HAP-1 (cell line): ENCODE measurements around the gene MAEL.

Experiments
- DNase-seq, 2 experiments: peaks; one replicate each; pipeline ENCODE4 v3.0.0-alpha.2; 2016 to 2020; ENCODE audit warnings: low spot score in 2 of 2
- H3K27me3 ChIP-seq: fragments of 250-450 bp; sonication (Bioruptor Pico); 2 replicates; pipeline ENCODE4 v1.5.1; 2020; ENCODE audit warnings: low read depth, mild to moderate bottlenecking, moderate library complexity
- H3K36me3 ChIP-seq: fragments of 250-450 bp; sonication (Bioruptor Pico); replicated peaks from 2 replicates; pipeline ENCODE4 v1.5.1; 2020; ENCODE audit warnings: mild to moderate bottlenecking
- H3K4me1 ChIP-seq: fragments of 250-450 bp; sonication (Bioruptor Pico); 2 replicates; pipeline ENCODE4 v1.5.1; 2020; ENCODE audit warnings: mild to moderate bottlenecking
- H3K4me3 ChIP-seq: fragments of 250-450 bp; sonication (Bioruptor Pico); 2 replicates; pipeline ENCODE4 v1.5.1; 2020; ENCODE audit warnings: mild to moderate bottlenecking, moderate library complexity
- H3K9me3 ChIP-seq: fragments of 250-450 bp; sonication (Bioruptor Pico); 2 replicates; pipeline ENCODE4 v1.5.1; 2020; ENCODE audit warnings: mild to moderate bottlenecking, moderate library complexity
- in situ Hi-C: fragments of 300-500 bp; cut with MboI; formaldehyde crosslinking; loops from 3 replicates; pipeline ENCODE4 v1.14.3; 2020; ENCODE audit warnings: low sequenced_read_pairs, inconsistent platforms, mixed read lengths

MAEL gene

DNA sequence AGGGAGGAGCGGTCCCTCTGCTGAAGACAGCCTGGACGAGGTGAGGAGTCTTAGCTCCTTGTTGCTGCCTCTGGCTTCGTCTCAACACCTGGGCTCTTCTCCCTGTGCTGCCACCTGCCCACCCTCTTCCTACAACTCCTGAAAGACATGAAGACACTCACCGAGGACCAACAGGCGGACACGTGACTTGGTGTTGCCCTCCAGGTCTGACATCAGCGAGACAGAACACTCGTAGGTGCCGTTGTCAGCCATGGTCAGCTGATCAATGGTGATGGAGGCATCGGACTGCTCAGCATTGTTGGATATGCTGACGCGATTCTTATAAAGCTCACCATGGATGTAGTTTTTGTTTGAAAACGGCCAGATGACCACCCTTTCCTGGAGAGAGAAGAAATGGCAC, 79.7 kb downstream of the MAEL start:
- Histone ChIP-seq H3K4me3 (no peak overlapping the region), H3K36me3 (no peaks in the 10 kb centered on the region), H3K4me1 (no peaks in the 10 kb centered on the region), H3K27me3 (peaks cover 9% of the 10 kb centered on the region), H3K9me3 (no peaks in the 10 kb centered on the region; the same call in 1 of the 2 replicates)
- in situ Hi-C loops = loop anchor here (5.0 to 10.0 kb wide), 3 partner anchors 374 to 616 kb away; no protein-coding TSS in a partner anchor
- DNase-seq = no peak

DNA sequence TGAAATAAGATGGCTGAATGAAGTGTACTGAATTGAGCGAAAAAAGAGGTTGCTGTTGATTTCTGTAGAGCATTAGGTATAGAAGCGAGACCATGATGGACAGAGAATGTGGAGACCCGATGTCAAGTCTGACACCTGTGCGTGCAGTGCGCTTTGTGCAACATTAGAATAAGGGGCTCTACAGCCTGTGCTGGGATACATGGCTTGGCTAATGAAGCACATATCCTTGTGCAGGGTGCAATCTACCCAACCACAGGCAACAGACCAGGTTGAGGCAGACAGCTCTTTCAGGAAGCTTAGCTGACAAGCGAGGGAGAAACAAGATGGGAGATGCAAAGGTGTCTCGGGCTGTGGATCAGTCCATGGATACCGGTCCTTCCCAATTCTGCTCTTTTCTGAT, 82.2 kb downstream of the MAEL start:
- H3K27me3 ChIP-seq = peaks cover 7% of the 10 kb centered on the region
- no peaks in the 10 kb centered on the region; the same call in 1 of the 2 replicates for H3K9me3 ChIP-seq
- H3K4me3 ChIP-seq = no peak overlapping the region
- no peaks in the 10 kb centered on the region for H3K4me1 ChIP-seq
- no peak for DNase-seq
- in situ Hi-C loops = no loop called here
- H3K36me3 ChIP-seq = no peaks in the 10 kb centered on the region
